ENCODE results near the gene COPRS. TPM values are rescaled to one million over a fixed set of nuclear protein-coding genes. Genes with fewer than 3 reads are reported as not detected.

The COPRS gene
- total and polyA plus RNA-seq, 2 of the 8 experiments (the other 6 are each of a cell fraction or from before 2014, with no cell fraction given) = 40.9 to 49.3 TPM

GRCh38 chr17:31807846-31808245 is 51.2 kb downstream of the COPRS start (continued):
- TF ChIP-seq, protein P1, sequence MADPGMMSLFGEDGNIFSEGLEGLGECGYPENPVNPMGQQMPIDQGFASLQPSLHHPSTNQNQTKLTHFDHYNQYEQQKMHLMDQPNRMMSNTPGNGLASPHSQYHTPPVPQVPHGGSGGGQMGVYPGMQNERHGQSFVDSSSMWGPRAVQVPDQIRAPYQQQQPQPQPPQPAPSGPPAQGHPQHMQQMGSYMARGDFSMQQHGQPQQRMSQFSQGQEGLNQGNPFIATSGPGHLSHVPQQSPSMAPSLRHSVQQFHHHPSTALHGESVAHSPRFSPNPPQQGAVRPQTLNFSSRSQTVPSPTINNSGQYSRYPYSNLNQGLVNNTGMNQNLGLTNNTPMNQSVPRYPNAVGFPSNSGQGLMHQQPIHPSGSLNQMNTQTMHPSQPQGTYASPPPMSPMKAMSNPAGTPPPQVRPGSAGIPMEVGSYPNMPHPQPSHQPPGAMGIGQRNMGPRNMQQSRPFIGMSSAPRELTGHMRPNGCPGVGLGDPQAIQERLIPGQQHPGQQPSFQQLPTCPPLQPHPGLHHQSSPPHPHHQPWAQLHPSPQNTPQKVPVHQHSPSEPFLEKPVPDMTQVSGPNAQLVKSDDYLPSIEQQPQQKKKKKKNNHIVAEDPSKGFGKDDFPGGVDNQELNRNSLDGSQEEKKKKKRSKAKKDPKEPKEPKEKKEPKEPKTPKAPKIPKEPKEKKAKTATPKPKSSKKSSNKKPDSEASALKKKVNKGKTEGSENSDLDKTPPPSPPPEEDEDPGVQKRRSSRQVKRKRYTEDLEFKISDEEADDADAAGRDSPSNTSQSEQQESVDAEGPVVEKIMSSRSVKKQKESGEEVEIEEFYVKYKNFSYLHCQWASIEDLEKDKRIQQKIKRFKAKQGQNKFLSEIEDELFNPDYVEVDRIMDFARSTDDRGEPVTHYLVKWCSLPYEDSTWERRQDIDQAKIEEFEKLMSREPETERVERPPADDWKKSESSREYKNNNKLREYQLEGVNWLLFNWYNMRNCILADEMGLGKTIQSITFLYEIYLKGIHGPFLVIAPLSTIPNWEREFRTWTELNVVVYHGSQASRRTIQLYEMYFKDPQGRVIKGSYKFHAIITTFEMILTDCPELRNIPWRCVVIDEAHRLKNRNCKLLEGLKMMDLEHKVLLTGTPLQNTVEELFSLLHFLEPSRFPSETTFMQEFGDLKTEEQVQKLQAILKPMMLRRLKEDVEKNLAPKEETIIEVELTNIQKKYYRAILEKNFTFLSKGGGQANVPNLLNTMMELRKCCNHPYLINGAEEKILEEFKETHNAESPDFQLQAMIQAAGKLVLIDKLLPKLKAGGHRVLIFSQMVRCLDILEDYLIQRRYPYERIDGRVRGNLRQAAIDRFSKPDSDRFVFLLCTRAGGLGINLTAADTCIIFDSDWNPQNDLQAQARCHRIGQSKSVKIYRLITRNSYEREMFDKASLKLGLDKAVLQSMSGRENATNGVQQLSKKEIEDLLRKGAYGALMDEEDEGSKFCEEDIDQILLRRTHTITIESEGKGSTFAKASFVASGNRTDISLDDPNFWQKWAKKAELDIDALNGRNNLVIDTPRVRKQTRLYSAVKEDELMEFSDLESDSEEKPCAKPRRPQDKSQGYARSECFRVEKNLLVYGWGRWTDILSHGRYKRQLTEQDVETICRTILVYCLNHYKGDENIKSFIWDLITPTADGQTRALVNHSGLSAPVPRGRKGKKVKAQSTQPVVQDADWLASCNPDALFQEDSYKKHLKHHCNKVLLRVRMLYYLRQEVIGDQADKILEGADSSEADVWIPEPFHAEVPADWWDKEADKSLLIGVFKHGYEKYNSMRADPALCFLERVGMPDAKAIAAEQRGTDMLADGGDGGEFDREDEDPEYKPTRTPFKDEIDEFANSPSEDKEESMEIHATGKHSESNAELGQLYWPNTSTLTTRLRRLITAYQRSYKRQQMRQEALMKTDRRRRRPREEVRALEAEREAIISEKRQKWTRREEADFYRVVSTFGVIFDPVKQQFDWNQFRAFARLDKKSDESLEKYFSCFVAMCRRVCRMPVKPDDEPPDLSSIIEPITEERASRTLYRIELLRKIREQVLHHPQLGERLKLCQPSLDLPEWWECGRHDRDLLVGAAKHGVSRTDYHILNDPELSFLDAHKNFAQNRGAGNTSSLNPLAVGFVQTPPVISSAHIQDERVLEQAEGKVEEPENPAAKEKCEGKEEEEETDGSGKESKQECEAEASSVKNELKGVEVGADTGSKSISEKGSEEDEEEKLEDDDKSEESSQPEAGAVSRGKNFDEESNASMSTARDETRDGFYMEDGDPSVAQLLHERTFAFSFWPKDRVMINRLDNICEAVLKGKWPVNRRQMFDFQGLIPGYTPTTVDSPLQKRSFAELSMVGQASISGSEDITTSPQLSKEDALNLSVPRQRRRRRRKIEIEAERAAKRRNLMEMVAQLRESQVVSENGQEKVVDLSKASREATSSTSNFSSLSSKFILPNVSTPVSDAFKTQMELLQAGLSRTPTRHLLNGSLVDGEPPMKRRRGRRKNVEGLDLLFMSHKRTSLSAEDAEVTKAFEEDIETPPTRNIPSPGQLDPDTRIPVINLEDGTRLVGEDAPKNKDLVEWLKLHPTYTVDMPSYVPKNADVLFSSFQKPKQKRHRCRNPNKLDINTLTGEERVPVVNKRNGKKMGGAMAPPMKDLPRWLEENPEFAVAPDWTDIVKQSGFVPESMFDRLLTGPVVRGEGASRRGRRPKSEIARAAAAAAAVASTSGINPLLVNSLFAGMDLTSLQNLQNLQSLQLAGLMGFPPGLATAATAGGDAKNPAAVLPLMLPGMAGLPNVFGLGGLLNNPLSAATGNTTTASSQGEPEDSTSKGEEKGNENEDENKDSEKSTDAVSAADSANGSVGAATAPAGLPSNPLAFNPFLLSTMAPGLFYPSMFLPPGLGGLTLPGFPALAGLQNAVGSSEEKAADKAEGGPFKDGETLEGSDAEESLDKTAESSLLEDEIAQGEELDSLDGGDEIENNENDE (IDR thresholded peaks at IDR 0.05; ENCODE audit: insufficient replicate concordance, low read length) = no peak
- TF ChIP-seq HDAC2 (IDR thresholded peaks at IDR 0.05; ENCODE audit: borderline replicate concordance in 1 of 2, low read depth in 2 of 2, low read length in 2 of 2) (no peak), CTCF (IDR thresholded peaks at IDR 0.05; ENCODE audit: control extremely low read depth in 1 of 3, insufficient read depth in 1 of 3, low read depth in 1 of 3, low read length in 3 of 3) (no peak), EGR1 (IDR thresholded peaks at IDR 0.05; ENCODE audit: borderline replicate concordance, low read depth, low read length) (no peak), CREB1 (IDR thresholded peaks at IDR 0.05) (no peak), SIN3A (conservative IDR thresholded peaks at IDR 0.05 in 1 of 2, IDR thresholded peaks at IDR 0.05 in 1 of 2; ENCODE audit: low read depth in 1 of 2, low read length in 2 of 2) (no peak), POLR2A (IDR thresholded peaks at IDR 0.05; ENCODE audit: control extremely low read depth in 1 of 2, low read depth in 2 of 2, low read length in 2 of 2) (no peak), HDAC6 (IDR thresholded peaks at IDR 0.05; ENCODE audit: low read depth, low read length) (no peak), TBP (IDR thresholded peaks at IDR 0.05; ENCODE audit: low read depth, low read length) (no peak), BRCA1 (IDR thresholded peaks at IDR 0.05; ENCODE audit: low read depth, low read length) (no peak)
